Cardiac fibroblast (primary cell): ENCODE measurements around the gene MRTFA.

ENCODE experiments used
- DNase-seq, 2 donors: peaks; one replicate each; pipeline versions ENCODE4 v3.0.0 to v3.0.0-alpha.2; 2010; ENCODE audit warnings: low read depth in 2 of 2
- H3K4me3 ChIP-seq, 2 donors: replicated peaks in 1 of 2; 1 replicate in 1 of 2; 2 replicates in 1 of 2; pipeline ENCODE4 v1.5.1; 2011; ENCODE audit warnings: low read depth in 2 of 2, low read length in 2 of 2, mild to moderate bottlenecking in 2 of 2, moderate library complexity in 1 of 2
- TF ChIP-seq, protein P1 (sequence below): IDR thresholded peaks from one replicate; pipeline ENCODE4 v1.5.1; 2011; ENCODE audit warnings: low read depth, mild to moderate bottlenecking, low read length, inconsistent platforms

The MRTFA gene

DNA sequence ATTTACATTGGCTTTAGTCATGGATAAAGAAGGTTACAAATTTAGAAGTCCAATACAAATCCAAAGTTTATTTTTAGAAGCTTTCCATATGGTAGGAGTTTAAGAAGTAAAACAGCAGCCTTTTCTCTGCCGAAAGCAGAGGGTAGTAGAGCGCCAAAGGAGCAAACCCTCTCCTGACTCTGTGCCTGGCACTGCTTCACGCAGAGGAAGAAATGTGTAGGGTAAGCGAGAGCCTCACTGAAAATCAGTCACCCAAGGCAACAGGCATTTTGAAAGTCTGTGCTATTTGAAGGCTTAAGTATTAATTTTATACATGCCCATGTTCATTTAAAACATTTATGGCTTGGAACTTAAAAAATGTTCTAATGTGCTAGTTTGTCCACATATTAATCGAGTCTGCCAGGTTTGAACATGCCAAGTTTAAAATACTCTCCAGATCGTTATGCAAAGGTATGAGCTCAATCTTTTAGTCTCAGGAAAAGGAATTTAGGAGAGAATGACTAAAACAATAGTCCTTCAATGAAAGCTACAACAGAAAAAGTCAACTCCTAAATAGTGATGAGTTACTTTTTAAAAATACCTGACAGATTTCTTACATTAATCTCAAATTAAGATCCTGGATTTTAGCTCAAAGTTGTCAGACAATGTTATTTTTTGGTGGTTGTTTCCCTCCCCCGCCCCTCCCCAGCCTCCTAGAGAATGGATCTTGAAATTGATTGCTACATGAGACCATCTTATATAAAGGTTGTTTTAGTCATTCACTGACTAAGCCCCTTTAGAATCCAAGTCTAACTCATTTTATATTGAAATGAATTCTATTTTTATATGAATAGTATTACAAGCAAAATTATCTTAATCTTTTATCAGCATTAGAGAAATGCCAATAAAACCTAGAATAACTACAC, 38.7 kb downstream of the MRTFA start:
- H3K4me3 ChIP-seq, result no peak overlapping the region
- TF ChIP-seq, protein P1, sequence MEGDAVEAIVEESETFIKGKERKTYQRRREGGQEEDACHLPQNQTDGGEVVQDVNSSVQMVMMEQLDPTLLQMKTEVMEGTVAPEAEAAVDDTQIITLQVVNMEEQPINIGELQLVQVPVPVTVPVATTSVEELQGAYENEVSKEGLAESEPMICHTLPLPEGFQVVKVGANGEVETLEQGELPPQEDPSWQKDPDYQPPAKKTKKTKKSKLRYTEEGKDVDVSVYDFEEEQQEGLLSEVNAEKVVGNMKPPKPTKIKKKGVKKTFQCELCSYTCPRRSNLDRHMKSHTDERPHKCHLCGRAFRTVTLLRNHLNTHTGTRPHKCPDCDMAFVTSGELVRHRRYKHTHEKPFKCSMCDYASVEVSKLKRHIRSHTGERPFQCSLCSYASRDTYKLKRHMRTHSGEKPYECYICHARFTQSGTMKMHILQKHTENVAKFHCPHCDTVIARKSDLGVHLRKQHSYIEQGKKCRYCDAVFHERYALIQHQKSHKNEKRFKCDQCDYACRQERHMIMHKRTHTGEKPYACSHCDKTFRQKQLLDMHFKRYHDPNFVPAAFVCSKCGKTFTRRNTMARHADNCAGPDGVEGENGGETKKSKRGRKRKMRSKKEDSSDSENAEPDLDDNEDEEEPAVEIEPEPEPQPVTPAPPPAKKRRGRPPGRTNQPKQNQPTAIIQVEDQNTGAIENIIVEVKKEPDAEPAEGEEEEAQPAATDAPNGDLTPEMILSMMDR, result no peak
- DNase-seq, result peak in 1 of 2 donors; percentile 40

- peak; percentile 42 to 56 for DNase-seq
- TF ChIP-seq, protein P1, result no peak
These were observed 40.9 kb downstream of the MRTFA start for GRCh38 chr22:40595497-40596234.

DNA sequence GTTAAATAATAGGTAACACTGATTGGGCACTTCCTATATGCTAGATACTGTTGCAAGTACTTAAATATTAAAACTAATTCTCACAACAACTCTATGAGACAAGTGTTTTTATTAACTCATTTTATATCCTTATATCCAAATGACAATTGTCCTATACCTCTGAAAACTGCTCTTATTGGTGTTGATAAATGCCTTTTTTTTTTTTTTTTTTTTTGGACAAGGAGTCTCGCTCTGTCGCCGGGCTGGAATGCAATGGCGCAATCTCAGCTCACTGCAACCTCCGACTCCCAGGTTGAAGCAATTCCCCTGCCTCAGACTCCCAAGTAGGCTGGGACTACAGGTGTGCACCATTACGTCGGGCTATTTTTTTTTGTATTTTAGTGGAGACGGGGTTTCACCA, 41.6 kb downstream of the MRTFA start:
- TF ChIP-seq, protein P1, result no peak

More at GRCh38 chr22:40595497-40596234, 40.9 kb downstream of the MRTFA start:
- no peak overlapping the region for H3K4me3 ChIP-seq

GRCh38 chr22:40594346-40594745, 42.2 kb downstream of the MRTFA start:
- TF ChIP-seq, protein P1, result no peak
- no peak for DNase-seq
- no peak overlapping the region for H3K4me3 ChIP-seq

More for the DNA sequence above, 41.6 kb downstream of the MRTFA start:
- H3K4me3 ChIP-seq, result no peak overlapping the region
- peak in 1 of 2 donors; percentile 33 for DNase-seq

DNA sequence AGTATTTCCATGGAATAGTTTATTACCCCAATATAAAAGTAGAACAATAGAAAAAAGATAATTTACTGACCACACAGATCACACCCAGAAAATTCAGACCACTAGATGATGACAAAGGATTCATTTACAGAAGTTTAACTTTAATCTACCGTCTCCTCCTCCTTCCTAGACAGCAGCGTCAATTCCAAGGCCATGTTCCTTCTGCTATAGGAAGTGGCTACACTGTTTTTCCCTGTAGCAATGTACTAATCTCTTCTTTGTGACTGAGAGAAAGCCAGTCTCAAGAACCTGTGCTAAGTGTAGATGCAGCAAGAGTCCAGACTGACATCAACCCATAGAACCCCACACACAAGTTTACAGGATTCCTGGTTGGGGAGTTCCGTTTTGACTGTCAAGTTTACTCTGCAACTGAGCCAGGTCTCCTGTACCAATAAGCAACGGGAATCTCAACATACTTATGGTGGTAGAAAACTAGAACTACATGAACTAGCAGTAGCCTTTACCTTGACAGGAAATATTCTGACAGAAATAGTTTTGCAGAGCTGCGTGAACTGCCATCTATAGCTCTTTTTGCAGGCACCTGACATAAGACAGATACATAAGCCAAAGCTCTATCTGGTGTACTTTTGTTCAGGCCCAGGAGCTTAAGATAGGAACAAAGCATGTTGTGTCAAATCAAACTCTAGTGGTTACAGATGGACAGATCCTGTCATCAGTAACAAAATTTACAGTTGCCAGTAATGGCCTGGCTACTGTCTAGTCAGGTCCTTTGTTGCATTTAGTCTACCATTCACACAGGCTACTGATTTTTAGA, 42.9 kb downstream of the MRTFA start:
- DNase-seq, result no peak
- TF ChIP-seq, protein P1, result no peak
- no peak overlapping the region for H3K4me3 ChIP-seq

DNA sequence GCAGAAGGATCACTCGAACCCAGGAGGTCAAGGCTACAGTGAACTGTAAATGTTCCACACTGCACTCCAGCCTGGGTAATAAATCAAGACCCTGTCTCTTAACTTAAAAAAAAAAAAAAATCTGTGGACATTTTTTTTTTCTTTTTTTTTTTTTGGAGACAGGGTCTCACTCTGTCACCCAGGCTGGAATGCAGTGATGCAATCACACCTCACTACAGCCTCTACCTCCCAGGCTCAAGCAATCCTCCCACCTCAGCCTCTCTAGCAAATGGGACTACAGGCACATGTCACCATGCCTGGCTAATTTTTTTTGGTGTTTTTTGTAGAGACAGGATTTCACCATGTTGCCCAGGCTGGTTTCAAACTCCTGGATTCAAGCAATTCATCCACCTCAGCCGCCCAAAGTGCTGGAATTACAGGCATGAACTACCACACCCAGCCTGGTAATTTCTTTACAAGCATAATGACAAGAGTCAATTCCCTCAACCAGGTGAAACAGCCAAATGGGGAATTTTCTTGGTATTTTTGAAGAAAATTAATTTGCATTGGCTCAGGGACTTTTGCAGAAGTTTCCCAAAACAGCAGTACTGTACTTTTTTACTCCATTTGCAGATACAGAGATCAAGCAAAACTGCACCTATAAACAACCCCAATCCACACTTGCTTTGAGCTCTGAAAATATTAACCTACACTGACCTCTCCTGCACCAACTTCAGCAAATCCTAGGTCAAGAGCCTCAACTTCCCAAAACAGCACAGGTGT, 44.0 kb downstream of the MRTFA start:
- no peak overlapping the region for H3K4me3 ChIP-seq

More for the DNA sequence above, 44.0 kb downstream of the MRTFA start:
- no peak for DNase-seq
- TF ChIP-seq, protein P1, result no peak
